Endodermal cell (in vitro differentiated cells): ENCODE data around the gene FAM13A. TPM values are rescaled to one million over a fixed set of nuclear protein-coding genes. Genes with fewer than 3 reads are reported as not detected.

ENCODE experiments used
- DNase-seq: peaks from one replicate; pipeline ENCODE4 v3.0.0-alpha.2; 2017
- H3K27ac ChIP-seq: 2 replicates; pipeline ENCODE4 v1.5.1; 2013; ENCODE audit warnings: mild to moderate bottlenecking, low read depth, low read length, moderate library complexity
- H3K27me3 ChIP-seq: 2 replicates; pipeline ENCODE4 v1.6.1; 2013; ENCODE audit warnings: mild to moderate bottlenecking, low read length, moderate library complexity; ENCODE audit not compliant: insufficient read depth, control insufficient read depth, poor library complexity, severe bottlenecking
- H3K36me3 ChIP-seq: 2 replicates; pipeline ENCODE4 v1.7.0; 2013; ENCODE audit warnings: mild to moderate bottlenecking, low read length, moderate library complexity; ENCODE audit not compliant: control insufficient read depth, insufficient read depth
- H3K4me1 ChIP-seq: one replicate; pipeline ENCODE4 v1.7.0; 2013; ENCODE audit warnings: low read length; ENCODE audit not compliant: control insufficient read depth, insufficient read depth
- H3K4me3 ChIP-seq: 2 replicates; pipeline ENCODE4 v1.5.1; 2013; ENCODE audit warnings: mild to moderate bottlenecking, low read length, moderate library complexity
- H3K9ac ChIP-seq: 2 replicates; pipeline ENCODE4 v1.6.1; 2013; ENCODE audit warnings: mild to moderate bottlenecking, low read length, moderate library complexity; ENCODE audit not compliant: poor library complexity, severe bottlenecking; ENCODE audit errors: extremely low read depth
- H3K9me3 ChIP-seq: 2 replicates; pipeline ENCODE4 v1.6.1; 2013; ENCODE audit warnings: mild to moderate bottlenecking, low read length, moderate library complexity; ENCODE audit not compliant: control insufficient read depth
- H3K27ac Mint-ChIP-seq: 2 replicates; pipeline ENCODE4 v1.8.0; 2020; ENCODE audit warnings: mixed read lengths
- H3K27me3 Mint-ChIP-seq: 2 replicates; pipeline ENCODE4 v1.8.0; 2021; ENCODE audit warnings: mild to moderate bottlenecking, mixed read lengths; ENCODE audit not compliant: insufficient read depth
- H3K36me3 Mint-ChIP-seq: 2 replicates; pipeline ENCODE4 v1.8.0; 2020; ENCODE audit warnings: low read depth, mixed read lengths
- H3K4me1 Mint-ChIP-seq: 2 replicates; pipeline ENCODE4 v1.8.0; 2020; ENCODE audit warnings: mixed read lengths
- H3K4me3 Mint-ChIP-seq: 2 replicates; pipeline ENCODE4 v1.8.0; 2020; ENCODE audit warnings: mild to moderate bottlenecking, moderate library complexity, mixed read lengths
- H3K9me3 Mint-ChIP-seq: 2 replicates; pipeline ENCODE4 v1.8.0; 2020; ENCODE audit warnings: mild to moderate bottlenecking, mixed read lengths
- CTCF ChIP-seq: fragments of 200-600 bp; sonication (generic); conservative IDR thresholded peaks from 2 replicates; pipeline ENCODE4 v1.5.0; 2021; ENCODE audit warnings: antibody characterized with exemption, mild to moderate bottlenecking
- WGBS, 2 experiments: methylation state at CpG; one replicate each; pipeline versions ENCODE4 v1.1.5 to v1.1.7; 2013; ENCODE audit warnings: missing lambda C conversion rate in 2 of 2, mixed read lengths in 1 of 2; ENCODE audit not compliant: insufficient coverage in 1 of 2, insufficient read length in 1 of 2; 5-methylcytosine and 5-hydroxymethylcytosine counted together
- total RNA-seq, 2 donors: library from RNA; stranded (reverse); fragmentation: NEBNext Ultra II Directional in 1 of 2; extraction: Animal tissue kit (Norgen Biotek cat#: 25700) in 1 of 2; gene quantifications; 2 replicates in 1 of 2; 3 replicates in 1 of 2; pipeline ENCODE4 v1.2.1, GENCODE V29; 2021

FAM13A gene
- total RNA-seq, 2 donors from 2014 or later = 13.6 to 17.0 TPM

- no peak for TF ChIP-seq CTCF
- Mint-ChIP-seq H3K4me3 (no peak overlapping the region), H3K4me1 (no peaks in the 10 kb centered on the region), H3K27ac (no peak overlapping the region), H3K36me3 (no peaks in the 10 kb centered on the region), H3K27me3 (no peaks in the 10 kb centered on the region), H3K9me3 (no peaks in the 10 kb centered on the region)
- no peaks in the 10 kb centered on the region for H3K36me3 ChIP-seq
- H3K27me3 ChIP-seq = no peaks in the 10 kb centered on the region
- H3K4me3 ChIP-seq = no peak overlapping the region
- no peaks in the 10 kb centered on the region for H3K4me1 ChIP-seq
- H3K27ac ChIP-seq = no peak overlapping the region
- DNase-seq = no peak
- H3K9me3 ChIP-seq = no peaks in the 10 kb centered on the region
- H3K9ac ChIP-seq = no peak overlapping the region
Observed at GRCh38 chr4:88836216-88836615, 220.8 kb downstream of the FAM13A start.

DNA sequence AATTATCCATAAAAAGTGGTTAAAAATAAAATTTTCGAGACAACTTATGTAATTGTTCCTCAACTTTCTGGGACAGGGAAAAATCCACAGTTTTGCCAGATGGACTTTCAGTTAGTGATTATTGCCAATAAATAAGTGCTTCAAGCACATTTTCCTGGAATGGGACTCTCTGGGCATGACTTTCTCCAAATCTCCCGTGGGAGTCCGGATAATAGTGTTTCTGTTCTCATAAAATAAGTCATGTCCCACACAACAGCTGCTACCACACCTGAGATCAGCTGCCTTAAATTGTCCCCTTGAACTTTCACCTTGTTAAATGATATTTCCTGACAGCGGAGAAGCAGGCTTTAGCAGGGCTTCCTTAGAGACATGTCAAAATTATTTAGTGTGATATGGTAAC is 226.0 kb downstream of the FAM13A start:
- H3K27ac ChIP-seq = no peak overlapping the region
- Mint-ChIP-seq H3K9me3 (no peaks in the 10 kb centered on the region), H3K4me3 (no peak overlapping the region), H3K36me3 (no peaks in the 10 kb centered on the region), H3K27me3 (no peaks in the 10 kb centered on the region), H3K27ac (no peak overlapping the region), H3K4me1 (no peaks in the 10 kb centered on the region)
- H3K36me3 ChIP-seq = no peaks in the 10 kb centered on the region
- H3K9ac ChIP-seq = no peak overlapping the region
- DNase-seq = no peak
- no peaks in the 10 kb centered on the region for H3K27me3 ChIP-seq
- H3K9me3 ChIP-seq = no peaks in the 10 kb centered on the region
- no peak for TF ChIP-seq CTCF
- 85 to 90% methylated on average over 4 of the region's 4 CpGs for WGBS, 2 experiments
- no peaks in the 10 kb centered on the region for H3K4me1 ChIP-seq
- H3K4me3 ChIP-seq = no peak overlapping the region

DNA sequence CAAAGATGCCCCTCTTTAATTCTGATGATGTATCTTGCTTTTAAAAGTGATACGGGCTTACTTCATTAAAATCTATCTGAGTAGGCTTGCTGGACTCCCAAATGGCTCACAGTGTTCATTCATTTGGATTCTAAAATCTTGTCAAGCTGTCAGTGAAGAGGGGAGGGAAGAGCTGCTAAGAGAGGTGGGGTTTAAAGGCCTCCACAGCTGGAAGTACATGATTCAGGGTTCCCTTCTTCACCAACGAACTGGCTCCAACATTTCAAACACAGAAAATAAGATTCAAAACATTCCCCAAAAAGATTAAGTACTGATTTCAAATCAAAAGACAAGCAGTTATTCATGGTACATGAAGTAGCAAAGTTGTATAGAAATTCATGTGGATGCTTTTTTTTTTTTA is 226.4 kb downstream of the FAM13A start:
- Mint-ChIP-seq H3K9me3 (no peaks in the 10 kb centered on the region), H3K4me1 (no peaks in the 10 kb centered on the region), H3K4me3 (no peak overlapping the region), H3K36me3 (no peaks in the 10 kb centered on the region), H3K27ac (no peak overlapping the region), H3K27me3 (no peaks in the 10 kb centered on the region)
- 89 to 100% methylated on average over 2 of the region's 2 CpGs for WGBS, 2 experiments
- no peaks in the 10 kb centered on the region for H3K4me1 ChIP-seq
- no peak overlapping the region for H3K4me3 ChIP-seq
- H3K27me3 ChIP-seq = no peaks in the 10 kb centered on the region
- no peak for TF ChIP-seq CTCF
- DNase-seq = no peak
- H3K9me3 ChIP-seq = no peaks in the 10 kb centered on the region
- no peak overlapping the region for H3K9ac ChIP-seq
- H3K27ac ChIP-seq = no peak overlapping the region
- no peaks in the 10 kb centered on the region for H3K36me3 ChIP-seq
